PC-9 (cell line): ENCODE measurements around the gene PARS2.

Experiments used
- CTCF ChIP-seq: fragments of 200-600 bp; sonication (generic); conservative IDR thresholded peaks from 2 replicates; pipeline ENCODE4 v1.6.1; 2017; ENCODE audit warnings: mixed run types, antibody characterized with exemption, mild to moderate bottlenecking, moderate library complexity
- EZH2 ChIP-seq: fragments of 200-600 bp; sonication (generic); IDR thresholded peaks from 2 replicates; pipeline ENCODE4 v1.8.0; 2017; ENCODE audit warnings: antibody characterized with exemption, low read depth

DNA sequence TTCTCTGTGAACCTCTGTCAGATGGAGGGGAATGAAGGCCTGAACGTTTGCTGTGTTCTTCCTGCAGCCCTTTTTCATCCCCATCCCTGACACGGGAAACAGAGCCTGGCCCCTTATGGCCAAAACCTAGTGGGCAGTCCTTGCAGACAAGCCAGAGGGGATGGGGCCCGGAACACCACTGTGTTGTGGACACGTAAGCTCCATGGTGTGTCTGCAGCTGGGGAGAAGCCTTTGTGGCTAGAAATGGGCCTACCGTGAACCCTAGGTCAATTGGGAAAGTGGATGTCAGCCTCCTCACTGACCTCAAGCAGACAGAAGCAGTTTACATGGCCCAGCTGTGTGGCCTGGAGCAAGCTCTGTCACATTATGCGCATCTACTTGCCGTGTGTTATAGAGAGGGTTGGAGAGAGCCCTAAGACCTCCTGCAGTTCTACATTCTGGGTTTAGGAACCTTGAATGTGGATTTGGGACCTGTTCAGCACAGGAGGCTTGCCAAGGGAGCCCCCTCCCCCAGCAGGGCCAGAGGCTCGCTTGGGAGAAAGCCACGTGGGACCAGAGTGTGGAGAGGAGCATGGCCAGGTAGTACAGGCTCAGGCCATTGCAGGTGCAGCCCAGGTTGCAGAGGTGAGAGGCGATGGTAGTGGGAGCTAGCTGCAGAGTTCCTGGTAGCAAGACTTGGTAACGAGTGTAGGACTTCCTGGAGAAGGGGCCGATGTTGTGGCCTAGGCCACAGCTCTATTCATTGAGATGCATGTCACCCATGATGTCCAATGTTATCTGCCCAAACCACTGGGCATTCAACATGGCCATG lies 20.7 kb downstream of the PARS2 start:
- TF ChIP-seq CTCF (no peak), EZH2 (no peak)
